ENCODE measurements around the gene MAPK12. TPM values are rescaled to one million over a fixed set of nuclear protein-coding genes. Genes with fewer than 3 reads are reported as not detected.

Gene MAPK12
- total and polyA plus RNA-seq, 10 of the 15 experiments (the other 5 are each of a cell fraction or from before 2014, with no cell fraction given), result 1.1 to 38.9 (median 16.3) TPM

DNA sequence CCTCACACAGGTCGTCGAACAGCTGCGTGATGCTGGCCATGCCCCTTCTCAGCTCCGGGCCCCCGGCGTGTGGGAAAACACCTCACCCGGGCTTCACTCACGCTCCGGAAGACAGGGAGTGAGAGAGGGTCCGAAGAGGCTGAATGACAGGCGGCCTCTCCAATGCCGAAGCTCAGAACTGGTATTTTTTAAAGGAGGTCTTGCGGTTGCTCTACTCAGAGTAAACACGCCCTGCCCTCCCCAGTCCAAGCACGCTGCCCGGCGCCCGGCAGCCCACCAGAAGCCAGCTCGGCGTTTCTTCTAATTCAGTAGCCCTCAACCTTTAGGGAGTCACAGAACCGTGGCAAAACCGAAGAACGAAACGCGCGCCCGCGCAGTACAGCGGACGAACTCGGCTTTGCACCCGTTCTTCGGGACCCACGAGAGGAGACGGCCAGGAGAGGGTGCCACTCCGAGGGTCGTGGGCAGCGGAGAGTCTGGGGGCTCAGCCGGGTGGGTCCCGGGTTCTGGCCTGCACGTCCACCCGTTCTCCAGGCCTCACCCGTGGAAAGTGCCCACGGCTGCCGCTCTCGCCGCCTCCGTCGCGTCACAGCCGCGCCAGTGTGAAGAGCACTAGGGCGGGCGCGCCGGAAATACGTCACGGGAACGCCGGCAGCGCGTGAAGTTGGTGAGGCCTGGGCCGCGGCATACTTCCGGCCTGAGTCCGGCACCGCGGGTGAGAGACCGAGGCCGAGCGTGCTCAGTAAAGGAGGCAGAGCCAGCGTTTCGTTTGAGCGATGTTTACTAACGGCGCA, 16.9 kb downstream of the MAPK12 start, which contains the start of gene TUBGCP6 (continued):
- TF ChIP-seq, protein P1, sequence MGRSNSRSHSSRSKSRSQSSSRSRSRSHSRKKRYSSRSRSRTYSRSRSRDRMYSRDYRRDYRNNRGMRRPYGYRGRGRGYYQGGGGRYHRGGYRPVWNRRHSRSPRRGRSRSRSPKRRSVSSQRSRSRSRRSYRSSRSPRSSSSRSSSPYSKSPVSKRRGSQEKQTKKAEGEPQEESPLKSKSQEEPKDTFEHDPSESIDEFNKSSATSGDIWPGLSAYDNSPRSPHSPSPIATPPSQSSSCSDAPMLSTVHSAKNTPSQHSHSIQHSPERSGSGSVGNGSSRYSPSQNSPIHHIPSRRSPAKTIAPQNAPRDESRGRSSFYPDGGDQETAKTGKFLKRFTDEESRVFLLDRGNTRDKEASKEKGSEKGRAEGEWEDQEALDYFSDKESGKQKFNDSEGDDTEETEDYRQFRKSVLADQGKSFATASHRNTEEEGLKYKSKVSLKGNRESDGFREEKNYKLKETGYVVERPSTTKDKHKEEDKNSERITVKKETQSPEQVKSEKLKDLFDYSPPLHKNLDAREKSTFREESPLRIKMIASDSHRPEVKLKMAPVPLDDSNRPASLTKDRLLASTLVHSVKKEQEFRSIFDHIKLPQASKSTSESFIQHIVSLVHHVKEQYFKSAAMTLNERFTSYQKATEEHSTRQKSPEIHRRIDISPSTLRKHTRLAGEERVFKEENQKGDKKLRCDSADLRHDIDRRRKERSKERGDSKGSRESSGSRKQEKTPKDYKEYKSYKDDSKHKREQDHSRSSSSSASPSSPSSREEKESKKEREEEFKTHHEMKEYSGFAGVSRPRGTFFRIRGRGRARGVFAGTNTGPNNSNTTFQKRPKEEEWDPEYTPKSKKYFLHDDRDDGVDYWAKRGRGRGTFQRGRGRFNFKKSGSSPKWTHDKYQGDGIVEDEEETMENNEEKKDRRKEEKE (IDR thresholded peaks at IDR 0.05), result no peak
- no peak for TF ChIP-seq SUZ12 (IDR thresholded peaks at IDR 0.05; ENCODE audit: unreplicated experiment)
- no peak for TF ChIP-seq SMC3 (IDR thresholded peaks at IDR 0.05; ENCODE audit: borderline replicate concordance, low read length)
- TF ChIP-seq BCL11A (IDR thresholded peaks at IDR 0.05; ENCODE audit: low read depth, low read length), result no peak
- no peak for TF ChIP-seq ZBTB33 (IDR thresholded peaks at IDR 0.05)
- no peak for TF ChIP-seq HDAC6 (IDR thresholded peaks at IDR 0.05; ENCODE audit: unreplicated experiment)
- peak; percentile 67; the same call in 1 of the 2 replicates for TF ChIP-seq PAX5 (IDR thresholded peaks at IDR 0.05; ENCODE audit: borderline replicate concordance, low read depth, low read length)
- peak; percentile 72; the same call in 1 of the 2 replicates for TF ChIP-seq ZNF687 (IDR thresholded peaks at IDR 0.05)
- TF ChIP-seq NFYB (IDR thresholded peaks at IDR 0.05; ENCODE audit: insufficient read depth, low read depth, low read length), result peak; percentile 93
- no peak for TF ChIP-seq SMARCA5 (IDR thresholded peaks at IDR 0.05)
- TF ChIP-seq MYB (IDR thresholded peaks at IDR 0.05; ENCODE audit: borderline replicate concordance, low read depth, low read length), result no peak
- TF ChIP-seq, protein P2, sequence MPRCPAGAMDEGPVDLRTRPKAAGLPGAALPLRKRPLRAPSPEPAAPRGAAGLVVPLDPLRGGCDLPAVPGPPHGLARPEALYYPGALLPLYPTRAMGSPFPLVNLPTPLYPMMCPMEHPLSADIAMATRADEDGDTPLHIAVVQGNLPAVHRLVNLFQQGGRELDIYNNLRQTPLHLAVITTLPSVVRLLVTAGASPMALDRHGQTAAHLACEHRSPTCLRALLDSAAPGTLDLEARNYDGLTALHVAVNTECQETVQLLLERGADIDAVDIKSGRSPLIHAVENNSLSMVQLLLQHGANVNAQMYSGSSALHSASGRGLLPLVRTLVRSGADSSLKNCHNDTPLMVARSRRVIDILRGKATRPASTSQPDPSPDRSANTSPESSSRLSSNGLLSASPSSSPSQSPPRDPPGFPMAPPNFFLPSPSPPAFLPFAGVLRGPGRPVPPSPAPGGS (IDR thresholded peaks at IDR 0.05; ENCODE audit: borderline replicate concordance, insufficient read depth, low read depth, low read length, poor library complexity, severe bottlenecking), result peak; percentile 57
- TF ChIP-seq ZBTB4 (CRISPR knock-in tag; IDR thresholded peaks at IDR 0.05), result no peak
